ENCODE measurements around the gene ERC2.

The ERC2 gene

GRCh38 chr3:56147354-56147753, 320.9 kb downstream of the ERC2 start:
- H3K4me1 ChIP-seq (ENCODE audit: insufficient read depth, low read length), result no peaks in the 10 kb centered on the region
- H3K9me3 ChIP-seq (ENCODE audit: low read length), result no peaks in the 10 kb centered on the region
- no peak overlapping the region for H2AFZ ChIP-seq (ENCODE audit: low read depth, low read length)
- no peaks in the 10 kb centered on the region for H3K27me3 ChIP-seq (ENCODE audit: insufficient read depth, low read length)
- no peak overlapping the region for H3K4me3 ChIP-seq (ENCODE audit: low read length)
- H3K36me3 ChIP-seq (ENCODE audit: insufficient read depth, low read length), result no peaks in the 10 kb centered on the region

GRCh38 chr3:56145410-56145809, 322.9 kb downstream of the ERC2 start:
- no peaks in the 10 kb centered on the region for H3K36me3 ChIP-seq (ENCODE audit: insufficient read depth, low read length)
- no peaks in the 10 kb centered on the region for H3K27me3 ChIP-seq (ENCODE audit: insufficient read depth, low read length)
- H3K4me1 ChIP-seq (ENCODE audit: insufficient read depth, low read length), result no peaks in the 10 kb centered on the region
- H3K4me3 ChIP-seq (ENCODE audit: low read length), result no peak overlapping the region
- no peak overlapping the region for H2AFZ ChIP-seq (ENCODE audit: low read depth, low read length)
- no peaks in the 10 kb centered on the region for H3K9me3 ChIP-seq (ENCODE audit: low read length)

- Histone ChIP-seq H3K27me3 (ENCODE audit: insufficient read depth, low read length) (no peaks in the 10 kb centered on the region), H3K36me3 (ENCODE audit: insufficient read depth, low read length) (no peaks in the 10 kb centered on the region), H3K4me1 (ENCODE audit: insufficient read depth, low read length) (no peaks in the 10 kb centered on the region), H2AFZ (ENCODE audit: low read depth, low read length) (no peak overlapping the region), H3K4me3 (ENCODE audit: low read length) (no peak overlapping the region), H3K9me3 (ENCODE audit: low read length) (no peaks in the 10 kb centered on the region)
Measured at GRCh38 chr3:56144805-56145204, 323.5 kb downstream of the ERC2 start.

- Histone ChIP-seq H3K4me1 (ENCODE audit: insufficient read depth, low read length) (peaks cover under 1% of the 10 kb centered on the region), H3K9me3 (ENCODE audit: low read length) (no peaks in the 10 kb centered on the region), H3K4me3 (ENCODE audit: low read length) (no peak overlapping the region), H3K27me3 (ENCODE audit: insufficient read depth, low read length) (no peaks in the 10 kb centered on the region), H3K36me3 (ENCODE audit: insufficient read depth, low read length) (no peaks in the 10 kb centered on the region), H2AFZ (ENCODE audit: low read depth, low read length) (no peak overlapping the region)
Measured at GRCh38 chr3:56137415-56137814, 330.9 kb downstream of the ERC2 start.

GRCh38 chr3:56136514-56136913, 331.8 kb downstream of the ERC2 start:
- Histone ChIP-seq H3K27me3 (ENCODE audit: insufficient read depth, low read length) (no peaks in the 10 kb centered on the region), H3K36me3 (ENCODE audit: insufficient read depth, low read length) (no peaks in the 10 kb centered on the region), H3K4me1 (ENCODE audit: insufficient read depth, low read length) (peaks cover 9% of the 10 kb centered on the region), H3K9me3 (ENCODE audit: low read length) (no peaks in the 10 kb centered on the region), H3K4me3 (ENCODE audit: low read length) (no peak overlapping the region), H2AFZ (ENCODE audit: low read depth, low read length) (no peak overlapping the region)

- Histone ChIP-seq H3K4me1 (ENCODE audit: insufficient read depth, low read length) (peaks cover 14% of the 10 kb centered on the region), H3K27me3 (ENCODE audit: insufficient read depth, low read length) (no peaks in the 10 kb centered on the region), H3K4me3 (ENCODE audit: low read length) (no peak overlapping the region), H3K36me3 (ENCODE audit: insufficient read depth, low read length) (no peaks in the 10 kb centered on the region), H3K9me3 (ENCODE audit: low read length) (no peaks in the 10 kb centered on the region), H2AFZ (ENCODE audit: low read depth, low read length) (no peak overlapping the region)
Measured at GRCh38 chr3:56135941-56136340, 332.3 kb downstream of the ERC2 start.

GRCh38 chr3:56133423-56133822, 334.8 kb downstream of the ERC2 start:
- Histone ChIP-seq H2AFZ (ENCODE audit: low read depth, low read length) (no peak overlapping the region), H3K9me3 (ENCODE audit: low read length) (no peaks in the 10 kb centered on the region), H3K27me3 (ENCODE audit: insufficient read depth, low read length) (no peaks in the 10 kb centered on the region), H3K4me3 (ENCODE audit: low read length) (no peak overlapping the region), H3K4me1 (ENCODE audit: insufficient read depth, low read length) (peaks cover 36% of the 10 kb centered on the region), H3K36me3 (ENCODE audit: insufficient read depth, low read length) (no peaks in the 10 kb centered on the region)

- Histone ChIP-seq H3K4me3 (ENCODE audit: low read length) (no peak overlapping the region), H3K36me3 (ENCODE audit: insufficient read depth, low read length) (no peaks in the 10 kb centered on the region), H3K9me3 (ENCODE audit: low read length) (no peaks in the 10 kb centered on the region), H2AFZ (ENCODE audit: low read depth, low read length) (no peak overlapping the region), H3K27me3 (ENCODE audit: insufficient read depth, low read length) (no peaks in the 10 kb centered on the region), H3K4me1 (ENCODE audit: insufficient read depth, low read length) (peaks cover 40% of the 10 kb centered on the region)
Measured at GRCh38 chr3:56132762-56133161, 335.5 kb downstream of the ERC2 start.

- no peak overlapping the region for H2AFZ ChIP-seq (ENCODE audit: low read depth, low read length)
- no peaks in the 10 kb centered on the region for H3K36me3 ChIP-seq (ENCODE audit: insufficient read depth, low read length)
- H3K4me1 ChIP-seq (ENCODE audit: insufficient read depth, low read length), result peaks cover 40% of the 10 kb centered on the region
- H3K9me3 ChIP-seq (ENCODE audit: low read length), result no peaks in the 10 kb centered on the region
- H3K4me3 ChIP-seq (ENCODE audit: low read length), result no peak overlapping the region
- no peaks in the 10 kb centered on the region for H3K27me3 ChIP-seq (ENCODE audit: insufficient read depth, low read length)
Measured at GRCh38 chr3:56131974-56132590, 336.2 kb downstream of the ERC2 start.

- no peak overlapping the region for H2AFZ ChIP-seq (ENCODE audit: low read depth, low read length)
- H3K27me3 ChIP-seq (ENCODE audit: insufficient read depth, low read length), result no peaks in the 10 kb centered on the region
- peaks cover 40% of the 10 kb centered on the region for H3K4me1 ChIP-seq (ENCODE audit: insufficient read depth, low read length)
- H3K9me3 ChIP-seq (ENCODE audit: low read length), result no peaks in the 10 kb centered on the region
- H3K36me3 ChIP-seq (ENCODE audit: insufficient read depth, low read length), result no peaks in the 10 kb centered on the region
- H3K4me3 ChIP-seq (ENCODE audit: low read length), result no peak overlapping the region
Measured at GRCh38 chr3:56130036-56130435, 338.2 kb downstream of the ERC2 start.

- Histone ChIP-seq H3K36me3 (ENCODE audit: insufficient read depth, low read length) (no peaks in the 10 kb centered on the region), H3K27me3 (ENCODE audit: insufficient read depth, low read length) (no peaks in the 10 kb centered on the region), H3K4me1 (ENCODE audit: insufficient read depth, low read length) (peaks cover 37% of the 10 kb centered on the region)
Measured at GRCh38 chr3:56126632-56127031, 341.6 kb downstream of the ERC2 start.

GRCh38 chr3:56125358-56126005, 342.8 kb downstream of the ERC2 start:
- no peaks in the 10 kb centered on the region for H3K27me3 ChIP-seq (ENCODE audit: insufficient read depth, low read length)
- H2AFZ ChIP-seq (ENCODE audit: low read depth, low read length), result no peak overlapping the region
- peaks cover 26% of the 10 kb centered on the region for H3K4me1 ChIP-seq (ENCODE audit: insufficient read depth, low read length)
- H3K36me3 ChIP-seq (ENCODE audit: insufficient read depth, low read length), result no peaks in the 10 kb centered on the region
- H3K9me3 ChIP-seq (ENCODE audit: low read length), result no peaks in the 10 kb centered on the region
- H3K4me3 ChIP-seq (ENCODE audit: low read length), result no peak overlapping the region

More at GRCh38 chr3:56126632-56127031, 341.6 kb downstream of the ERC2 start:
- H3K4me3 ChIP-seq (ENCODE audit: low read length), result no peak overlapping the region
- no peaks in the 10 kb centered on the region for H3K9me3 ChIP-seq (ENCODE audit: low read length)
- no peak overlapping the region for H2AFZ ChIP-seq (ENCODE audit: low read depth, low read length)

- H3K36me3 ChIP-seq (ENCODE audit: insufficient read depth, low read length), result no peaks in the 10 kb centered on the region
- H3K27me3 ChIP-seq (ENCODE audit: insufficient read depth, low read length), result no peaks in the 10 kb centered on the region
- no peak overlapping the region for H2AFZ ChIP-seq (ENCODE audit: low read depth, low read length)
- H3K4me3 ChIP-seq (ENCODE audit: low read length), result no peak overlapping the region
- H3K4me1 ChIP-seq (ENCODE audit: insufficient read depth, low read length), result peaks cover 20% of the 10 kb centered on the region
- H3K9me3 ChIP-seq (ENCODE audit: low read length), result no peaks in the 10 kb centered on the region
Measured at GRCh38 chr3:56124546-56124945, 343.7 kb downstream of the ERC2 start.

- H2AFZ ChIP-seq (ENCODE audit: low read depth, low read length), result no peak overlapping the region
- H3K9me3 ChIP-seq (ENCODE audit: low read length), result no peaks in the 10 kb centered on the region
- no peaks in the 10 kb centered on the region for H3K36me3 ChIP-seq (ENCODE audit: insufficient read depth, low read length)
- H3K27me3 ChIP-seq (ENCODE audit: insufficient read depth, low read length), result no peaks in the 10 kb centered on the region
- peaks cover 9% of the 10 kb centered on the region for H3K4me1 ChIP-seq (ENCODE audit: insufficient read depth, low read length)
- H3K4me3 ChIP-seq (ENCODE audit: low read length), result no peak overlapping the region
Measured at GRCh38 chr3:56123487-56123886, 344.8 kb downstream of the ERC2 start.
